GM21526 (cell line): ENCODE results near the gene MMP3.

Source experiments
- ATAC-seq: cut with Tn5 transposase; IDR thresholded peaks from one replicate; pipeline ENCODE4 v1.9.1; 2021; ENCODE audit warnings: moderate library complexity; ENCODE audit not compliant: unreplicated experiment, low FRiP score

Gene MMP3

GRCh38 chr11:102793677-102794290 is 49.6 kb downstream of the MMP3 start:
- ATAC-seq, result peak; percentile 14

GRCh38 chr11:102792604-102793003 is 50.8 kb downstream of the MMP3 start:
- no peak for ATAC-seq

GRCh38 chr11:102791271-102792036 is 52.0 kb downstream of the MMP3 start:
- ATAC-seq, result no peak

GRCh38 chr11:102788334-102788995 is 54.9 kb downstream of the MMP3 start:
- ATAC-seq, result no peak
